ENCODE data around the gene KRT37.
A peak's percentile ranks its signal among the peaks of the same experiment; 100 is the strongest.
"Not testable (repeated sequence)": the region's sequence is repeated elsewhere in the genome, so short reads cannot be mapped to it uniquely, and the experiment has no call there.

Gene KRT37

GRCh38 chr17:41403404-41404023 is 20.9 kb downstream of the KRT37 start:
- DNase-seq, result no peak

- no peak for DNase-seq
Observed at GRCh38 chr17:41402161-41402560, 22.2 kb downstream of the KRT37 start.

GRCh38 chr17:41396996-41397660 is 27.3 kb downstream of the KRT37 start, which contains the start of gene KRT31:
TSS of gene KRT31 (minus strand) at chr17:41397608. CDS start at chr17:41397539, 69 bp downstream.
- DNase-seq, result no peak

- no peak for DNase-seq
Observed at GRCh38 chr17:41396340-41396739, 28.0 kb downstream of the KRT37 start.

- DNase-seq, result no peak
Observed at GRCh38 chr17:41395611-41396010, 28.8 kb downstream of the KRT37 start.

GRCh38 chr17:41395044-41395443 is 29.3 kb downstream of the KRT37 start:
- not testable (repeated sequence) for DNase-seq

GRCh38 chr17:41394254-41394996 is 30.0 kb downstream of the KRT37 start:
- DNase-seq, result no peak

GRCh38 chr17:41393826-41394225 is 30.6 kb downstream of the KRT37 start:
- no peak for DNase-seq

- peak in 1 of 3 experiments; percentile 13 for DNase-seq
Observed at GRCh38 chr17:41393294-41393693, 31.1 kb downstream of the KRT37 start.

- DNase-seq, result no peak
Observed at GRCh38 chr17:41392278-41392677, 32.1 kb downstream of the KRT37 start.

- no peak for DNase-seq
Observed at GRCh38 chr17:41391535-41391934, 32.9 kb downstream of the KRT37 start.

- DNase-seq, result no peak
Observed at GRCh38 chr17:41390411-41390938, 33.9 kb downstream of the KRT37 start.

GRCh38 chr17:41387670-41388069 is 36.7 kb downstream of the KRT37 start:
- DNase-seq, result no peak

GRCh38 chr17:41386227-41386626 is 38.2 kb downstream of the KRT37 start:
- DNase-seq, result no peak

- no peak for DNase-seq
Observed at GRCh38 chr17:41383690-41384089, 40.7 kb downstream of the KRT37 start.

GRCh38 chr17:41382394-41382793 is 42.0 kb downstream of the KRT37 start:
- no peak for DNase-seq

- DNase-seq, result not testable (repeated sequence)
Observed at GRCh38 chr17:41381943-41382342, 42.4 kb downstream of the KRT37 start, which contains the start of gene KRT34. TSS of gene KRT34 (minus strand) at chr17:41382306. CDS start at chr17:41382246, 60 bp downstream.

GRCh38 chr17:41380091-41380490 is 44.3 kb downstream of the KRT37 start:
- DNase-seq, result not testable (repeated sequence)

GRCh38 chr17:41377546-41377945 is 46.8 kb downstream of the KRT37 start:
- DNase-seq, result no peak

Measured in NCI-H1417 (cell line).